Bronchus fibroblast of lung (primary cell): ENCODE data around the gene PRAMEF12. TPM values are rescaled to one million over a fixed set of nuclear protein-coding genes. Genes with fewer than 3 reads are reported as not detected.

Experiments used
- total RNA-seq: library from RNA; depleted of rRNA; stranded (reverse); fragments of >200 nt; gene quantifications from 2 replicates; pipeline ENCODE4 v1.2.3, GENCODE V29; 2015

The PRAMEF12 gene
- not detected in 2 replicates for total RNA-seq

GRCh38 chr1:12773438-12773837 is at the start of gene PRAMEF12:
PRAMEF12 (plus strand) TSS chr1:12773738; CDS start chr1:12774868, 1,130 bp downstream.

GRCh38 chr1:12745992-12746323 is 27.6 kb upstream of the PRAMEF12 start, which contains the start of gene CFAP107:
CFAP107 (plus strand) TSS chr1:12746200; CDS start chr1:12746431, 231 bp downstream.

GRCh38 chr1:12791097-12791496 is 17.6 kb downstream of the PRAMEF12 start, which contains the start of gene PRAMEF1:
PRAMEF1 (plus strand) TSS chr1:12791397; CDS start chr1:12793228, 1,831 bp downstream.

Other genes starting within 250 kb of the PRAMEF12 start
- gene DHRS3, start 155.5 kb upstream of the PRAMEF12 start, total RNA-seq: 17.1 and 21.6 TPM in 2 replicates
- gene AADACL4, start 129.7 kb upstream of the PRAMEF12 start, total RNA-seq: not detected in 2 replicates
- not detected in 2 replicates for gene AADACL3, start 57.6 kb upstream of the PRAMEF12 start, total RNA-seq
- gene CFAP107, start 27.5 kb upstream of the PRAMEF12 start, total RNA-seq: not detected in 2 replicates
- gene PRAMEF1, start 17.7 kb downstream of the PRAMEF12 start, total RNA-seq: not detected in 2 replicates
- gene PRAMEF11, start 57.7 kb downstream of the PRAMEF12 start, total RNA-seq: not detected in 2 replicates
- not detected in 2 replicates for gene HNRNPCL1, start 75.0 kb downstream of the PRAMEF12 start, total RNA-seq
- gene PRAMEF2, start 83.3 kb downstream of the PRAMEF12 start, total RNA-seq: not detected in 2 replicates
- gene PRAMEF4, start 112.5 kb downstream of the PRAMEF12 start, total RNA-seq: not detected in 2 replicates
- not detected in 2 replicates for gene PRAMEF10, start 124.5 kb downstream of the PRAMEF12 start, total RNA-seq
- not detected in 2 replicates for gene PRAMEF7, start 142.9 kb downstream of the PRAMEF12 start, total RNA-seq
- gene PRAMEF6, start 173.8 kb downstream of the PRAMEF12 start, total RNA-seq: not detected in 2 replicates